ENCODE results near the gene CACFD1. TPM values are rescaled to one million over a fixed set of nuclear protein-coding genes. Genes with fewer than 3 reads are reported as not detected.
A peak's percentile ranks its signal among the peaks of the same experiment; 100 is the strongest.

The CACFD1 gene
- total RNA-seq (2014; rRNA removed; shearing (Covaris generic)) (12.0 and 18.2 TPM in 2 replicates), polyA plus RNA-seq (2016; fragmentation: Nextera tagmentation; extraction: Ambion mirVana) (4.5 and 5.8 TPM in 2 replicates)
- long read RNA-seq, transcript CACFD1-202 (5 exons, 2,794 nt) = major isoform, 7 of 12 reads
- long read RNA-seq, partial matches to known transcripts = 0 of 12 reads
- long read RNA-seq, other reads (novel, unspliced or antisense) = 3 of 12 reads

GRCh38 chr9:133459476-133460404 lies at the start of gene CACFD1:
Gene CACFD1, plus strand, starts transcription at chr9:133459978. Its CDS starts 89 bp downstream, at chr9:133460067.
- Mint-ChIP-seq H3K9me3 (no peaks in the 10 kb centered on the region), H3K27ac (peak within 1 kb of the TSS; percentile 95), H3K36me3 (ENCODE audit: low read depth) (0 out of 3 replicates have a peak, but pooled peaks cover 3% of the 10 kb centered on the region), H3K4me3 (peak within 1 kb of the TSS; percentile 91), H3K27me3 (ENCODE audit: insufficient read depth, low read depth, poor library complexity) (peaks cover 16% of the 10 kb centered on the region), H3K4me1 (peaks cover 21% of the 10 kb centered on the region)
- H3F3A ChIP-seq (replicated peaks; ENCODE audit: low read depth) = 0 out of 2 replicates have a peak, but pooled peaks cover 6% of the 10 kb centered on the region
- peak within 1 kb of the TSS; percentile 80 for H3K4me3 ChIP-seq
- peak within 1 kb of the TSS; percentile 87 for H3K4me2 ChIP-seq
- peak within 1 kb of the TSS; percentile 96 for H3K27ac ChIP-seq (ENCODE audit: low read depth)
- no peaks in the 10 kb centered on the region for H3K36me3 ChIP-seq (ENCODE audit: insufficient read depth)
- H4K20me1 ChIP-seq (replicated peaks; ENCODE audit: insufficient read depth) = no peaks in the 10 kb centered on the region
- H2AFZ ChIP-seq = peak within 1 kb of the TSS; percentile 60
- no peaks in the 10 kb centered on the region for H3K9me2 ChIP-seq (ENCODE audit: insufficient read depth)
- TF ChIP-seq EZH2 (IDR thresholded peaks at IDR 0.05; ENCODE audit: low read depth, unreplicated experiment) = no peak
- TF ChIP-seq POLR2AphosphoS5 (IDR thresholded peaks at IDR 0.05; ENCODE audit: low read depth) = peak; percentile 81
- H3K4me1 ChIP-seq (ENCODE audit: insufficient read depth) = peaks cover 15% of the 10 kb centered on the region; the same call in 1 of the 2 replicates
- peaks cover 13% of the 10 kb centered on the region; the same call in 1 of the 2 replicates for H3K79me2 ChIP-seq (replicated peaks; ENCODE audit: insufficient read depth)
- DNase-seq (ENCODE audit: low spot score) (peak; percentile 99), ATAC-seq (peak; percentile 78)
- H3K27me3 ChIP-seq (ENCODE audit: insufficient read depth) = no peaks in the 10 kb centered on the region

GRCh38 chr9:133415170-133415569 lies 44.6 kb upstream of the CACFD1 start:
- Histone ChIP-seq H3K36me3 (ENCODE audit: insufficient read depth) (peaks cover 7% of the 10 kb centered on the region), H3K9me2 (ENCODE audit: insufficient read depth) (no peaks in the 10 kb centered on the region), H3K27me3 (ENCODE audit: insufficient read depth) (no peaks in the 10 kb centered on the region), H3K4me3 (no peak overlapping the region), H3K4me2 (no peak overlapping the region), H2AFZ (no peak overlapping the region), H4K20me1 (replicated peaks; ENCODE audit: insufficient read depth) (peaks cover 5% of the 10 kb centered on the region), H3K4me1 (ENCODE audit: insufficient read depth) (peaks cover 7% of the 10 kb centered on the region), H3K27ac (ENCODE audit: low read depth) (no peak overlapping the region), H3F3A (replicated peaks; ENCODE audit: low read depth) (peaks cover 5% of the 10 kb centered on the region), H3K79me2 (replicated peaks; ENCODE audit: insufficient read depth) (peaks cover 41% of the 10 kb centered on the region)
- Mint-ChIP-seq H3K9me3 (peaks cover 8% of the 10 kb centered on the region; the same call in 2 of the 3 replicates), H3K4me1 (peaks cover 19% of the 10 kb centered on the region), H3K4me3 (no peak overlapping the region), H3K27me3 (ENCODE audit: insufficient read depth, low read depth, poor library complexity) (peaks cover 14% of the 10 kb centered on the region), H3K27ac (no peak overlapping the region), H3K36me3 (ENCODE audit: low read depth) (peaks cover 58% of the 10 kb centered on the region)
- TF ChIP-seq, protein P1, sequence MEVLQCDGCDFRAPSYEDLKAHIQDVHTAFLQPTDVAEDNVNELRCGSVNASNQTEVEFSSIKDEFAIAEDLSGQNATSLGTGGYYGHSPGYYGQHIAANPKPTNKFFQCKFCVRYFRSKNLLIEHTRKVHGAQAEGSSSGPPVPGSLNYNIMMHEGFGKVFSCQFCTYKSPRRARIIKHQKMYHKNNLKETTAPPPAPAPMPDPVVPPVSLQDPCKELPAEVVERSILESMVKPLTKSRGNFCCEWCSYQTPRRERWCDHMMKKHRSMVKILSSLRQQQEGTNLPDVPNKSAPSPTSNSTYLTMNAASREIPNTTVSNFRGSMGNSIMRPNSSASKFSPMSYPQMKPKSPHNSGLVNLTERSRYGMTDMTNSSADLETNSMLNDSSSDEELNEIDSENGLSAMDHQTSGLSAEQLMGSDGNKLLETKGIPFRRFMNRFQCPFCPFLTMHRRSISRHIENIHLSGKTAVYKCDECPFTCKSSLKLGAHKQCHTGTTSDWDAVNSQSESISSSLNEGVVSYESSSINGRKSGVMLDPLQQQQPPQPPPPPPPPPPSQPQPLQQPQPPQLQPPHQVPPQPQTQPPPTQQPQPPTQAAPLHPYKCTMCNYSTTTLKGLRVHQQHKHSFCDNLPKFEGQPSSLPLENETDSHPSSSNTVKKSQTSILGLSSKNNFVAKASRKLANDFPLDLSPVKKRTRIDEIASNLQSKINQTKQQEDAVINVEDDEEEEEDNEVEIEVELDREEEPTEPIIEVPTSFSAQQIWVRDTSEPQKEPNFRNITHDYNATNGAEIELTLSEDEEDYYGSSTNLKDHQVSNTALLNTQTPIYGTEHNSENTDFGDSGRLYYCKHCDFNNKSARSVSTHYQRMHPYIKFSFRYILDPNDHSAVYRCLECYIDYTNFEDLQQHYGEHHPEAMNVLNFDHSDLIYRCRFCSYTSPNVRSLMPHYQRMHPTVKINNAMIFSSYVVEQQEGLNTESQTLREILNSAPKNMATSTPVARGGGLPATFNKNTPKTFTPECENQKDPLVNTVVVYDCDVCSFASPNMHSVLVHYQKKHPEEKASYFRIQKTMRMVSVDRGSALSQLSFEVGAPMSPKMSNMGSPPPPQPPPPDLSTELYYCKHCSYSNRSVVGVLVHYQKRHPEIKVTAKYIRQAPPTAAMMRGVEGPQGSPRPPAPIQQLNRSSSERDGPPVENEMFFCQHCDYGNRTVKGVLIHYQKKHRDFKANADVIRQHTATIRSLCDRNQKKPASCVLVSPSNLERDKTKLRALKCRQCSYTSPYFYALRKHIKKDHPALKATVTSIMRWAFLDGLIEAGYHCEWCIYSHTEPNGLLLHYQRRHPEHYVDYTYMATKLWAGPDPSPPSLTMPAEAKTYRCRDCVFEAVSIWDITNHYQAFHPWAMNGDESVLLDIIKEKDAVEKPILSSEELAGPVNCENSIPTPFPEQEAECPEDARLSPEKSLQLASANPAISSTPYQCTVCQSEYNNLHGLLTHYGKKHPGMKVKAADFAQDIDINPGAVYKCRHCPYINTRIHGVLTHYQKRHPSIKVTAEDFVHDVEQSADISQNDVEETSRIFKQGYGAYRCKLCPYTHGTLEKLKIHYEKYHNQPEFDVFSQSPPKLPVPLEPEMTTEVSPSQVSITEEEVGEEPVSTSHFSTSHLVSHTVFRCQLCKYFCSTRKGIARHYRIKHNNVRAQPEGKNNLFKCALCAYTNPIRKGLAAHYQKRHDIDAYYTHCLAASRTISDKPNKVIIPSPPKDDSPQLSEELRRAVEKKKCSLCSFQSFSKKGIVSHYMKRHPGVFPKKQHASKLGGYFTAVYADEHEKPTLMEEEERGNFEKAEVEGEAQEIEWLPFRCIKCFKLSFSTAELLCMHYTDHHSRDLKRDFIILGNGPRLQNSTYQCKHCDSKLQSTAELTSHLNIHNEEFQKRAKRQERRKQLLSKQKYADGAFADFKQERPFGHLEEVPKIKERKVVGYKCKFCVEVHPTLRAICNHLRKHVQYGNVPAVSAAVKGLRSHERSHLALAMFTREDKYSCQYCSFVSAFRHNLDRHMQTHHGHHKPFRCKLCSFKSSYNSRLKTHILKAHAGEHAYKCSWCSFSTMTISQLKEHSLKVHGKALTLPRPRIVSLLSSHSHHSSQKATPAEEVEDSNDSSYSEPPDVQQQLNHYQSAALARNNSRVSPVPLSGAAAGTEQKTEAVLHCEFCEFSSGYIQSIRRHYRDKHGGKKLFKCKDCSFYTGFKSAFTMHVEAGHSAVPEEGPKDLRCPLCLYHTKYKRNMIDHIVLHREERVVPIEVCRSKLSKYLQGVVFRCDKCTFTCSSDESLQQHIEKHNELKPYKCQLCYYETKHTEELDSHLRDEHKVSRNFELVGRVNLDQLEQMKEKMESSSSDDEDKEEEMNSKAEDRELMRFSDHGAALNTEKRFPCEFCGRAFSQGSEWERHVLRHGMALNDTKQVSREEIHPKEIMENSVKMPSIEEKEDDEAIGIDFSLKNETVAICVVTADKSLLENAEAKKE (CRISPR knock-in tag; IDR thresholded peaks at IDR 0.05) = no peak
- TF ChIP-seq EZH2phosphoT487 (IDR thresholded peaks at IDR 0.05; ENCODE audit: unreplicated experiment) (no peak), ZNF331 (CRISPR knock-in tag; IDR thresholded peaks at IDR 0.05; ENCODE audit: low read depth) (no peak), STAT1 (IDR thresholded peaks at IDR 0.05; ENCODE audit: unreplicated experiment) (no peak), EZH2 (IDR thresholded peaks at IDR 0.05; ENCODE audit: low read depth, unreplicated experiment) (no peak), POLR2AphosphoS5 (IDR thresholded peaks at IDR 0.05; ENCODE audit: low read depth) (no peak)
- ATAC-seq (no peak), DNase-seq (ENCODE audit: low spot score) (no peak)

Measured in GM23338 (cell line).